K562 (cell line): ENCODE results near the gene PRKCE. TPM values are rescaled to one million over a fixed set of nuclear protein-coding genes. Genes with fewer than 3 reads are reported as not detected.

ENCODE experiments used
- ATAC-seq: fragments of 200-7000 bp; cut with Tn5 transposase; 3 replicates; pipeline ENCODE4 v1.9.1; 2020; ENCODE audit warnings: moderate library complexity
- BruUV-seq: library from RNA; stranded (reverse); fragments of 400-500 nt; replicated peaks from 2 replicates; lab custom pipeline; 2021; lab: Mats Ljungman, UMichigan
- CTCF ChIA-PET: fragments of 300-600 bp; formaldehyde crosslinking; extraction: SDS; loops from one replicate; lab custom pipeline; 2021; ENCODE audit warnings: low intra/inter-chr PET ratio; lab: Yijun Ruan, JAX
- POLR2A ChIA-PET: fragments of 300-600, 350-650 bp; sonication (Branson Sonifier 250); formaldehyde crosslinking; extraction: SDS; loops from one replicate; lab custom pipeline; 2021; ENCODE audit warnings: antibody characterized with exemption, inconsistent platforms; lab: Yijun Ruan, JAX
- DNase-seq, 4 experiments: peaks; one replicate each; pipeline versions ENCODE4 v3.0.0 to v3.0.0-alpha.2; 2011 to 2018; ENCODE audit warnings: low spot score in 3 of 4, mixed read lengths in 3 of 4; ENCODE audit errors: extremely low read depth in 1 of 4
- FAIRE-seq: peaks from 2 replicates; lab custom pipeline; 2011; peaks lifted over from hg19 to GRCh38; lab: Jason Lieb, UNC
- H2AFZ ChIP-seq: 2 replicates; pipeline ENCODE4 v1.6.0; 2011; ENCODE audit warnings: low read depth, low read length, control low read depth, inconsistent platforms
- H3K27ac ChIP-seq: fragments of 200-600 bp; 3 replicates; pipeline ENCODE4 v1.8.0; 2011; ENCODE audit warnings: low read depth, mild to moderate bottlenecking, control low read depth, inconsistent platforms, low read length, moderate library complexity, mixed read lengths; ENCODE audit errors: extremely low read depth
- H3K27me3 ChIP-seq, 2 experiments: fragments of 300-600 bp in 1 of 2; 2 replicates in 1 of 2; 3 replicates in 1 of 2; pipeline versions ENCODE4 v1.6.0 to v1.8.0; 2011; ENCODE audit warnings: inconsistent platforms in 2 of 2, low read length in 2 of 2, mild to moderate bottlenecking in 1 of 2, mixed read lengths in 1 of 2, moderate library complexity in 1 of 2; ENCODE audit not compliant: control insufficient read depth in 2 of 2, insufficient read depth in 2 of 2
- H3K36me3 ChIP-seq: fragments of 300-600 bp; 3 replicates; pipeline ENCODE4 v1.8.0; 2011; ENCODE audit warnings: mild to moderate bottlenecking, low read length, inconsistent platforms; ENCODE audit not compliant: control insufficient read depth, insufficient read depth
- H3K4me1 ChIP-seq, 2 experiments: fragments of 200-600 bp in 1 of 2; replicated peaks in 1 of 2; 2 replicates in 1 of 2; 3 replicates in 1 of 2; pipeline versions ENCODE4 v1.5.1 to v1.8.0; 2011; ENCODE audit warnings: inconsistent platforms in 2 of 2, low read length in 2 of 2, mild to moderate bottlenecking in 1 of 2, mixed read lengths in 1 of 2, moderate library complexity in 1 of 2; ENCODE audit not compliant: control insufficient read depth in 2 of 2, insufficient read depth in 2 of 2
- H3K4me2 ChIP-seq: 2 replicates; pipeline ENCODE4 v1.6.1; 2011; ENCODE audit warnings: low read length, control low read depth, inconsistent platforms, mixed read lengths; ENCODE audit not compliant: insufficient read depth
- H3K4me3 ChIP-seq: fragments of 200-600 bp; sonication (generic), shearing (Covaris generic); 2 replicates; pipeline ENCODE4 v1.5.1; 2016; ENCODE audit warnings: control low read depth, inconsistent platforms
- H3K79me2 ChIP-seq: fragments of 200-600 bp; 3 replicates; pipeline ENCODE4 v1.8.0; 2011; ENCODE audit warnings: low read length, inconsistent platforms; ENCODE audit not compliant: control insufficient read depth, insufficient read depth
- H3K9ac ChIP-seq, 2 experiments: 2 replicates each; pipeline versions ENCODE4 v1.6.0 to v1.6.1; 2011; ENCODE audit warnings: low read depth in 2 of 2, low read length in 2 of 2, control low read depth in 1 of 2, inconsistent platforms in 1 of 2, mild to moderate bottlenecking in 1 of 2, mixed read lengths in 1 of 2; ENCODE audit not compliant: insufficient read depth in 1 of 2
- H3K9me1 ChIP-seq: one replicate; pipeline ENCODE4 v1.6.0; 2011; ENCODE audit warnings: inconsistent platforms, mild to moderate bottlenecking, low read length, moderate library complexity; ENCODE audit not compliant: control insufficient read depth, insufficient read depth
- H3K9me3 ChIP-seq: replicated peaks from 2 replicates; pipeline ENCODE4 v1.5.1; 2011; ENCODE audit warnings: low read depth, low read length, inconsistent platforms; ENCODE audit not compliant: control insufficient read depth, insufficient read depth
- H4K20me1 ChIP-seq: replicated peaks from 2 replicates; pipeline ENCODE4 v1.6.1; 2011; ENCODE audit warnings: low read length, inconsistent platforms, mixed read lengths; ENCODE audit not compliant: control insufficient read depth, insufficient read depth
- ATF6 ChIP-seq: sonication (generic); formaldehyde crosslinking; IDR thresholded peaks from 2 replicates; pipeline ENCODE4 v1.4.0; 2020; ENCODE audit warnings: mild to moderate bottlenecking, missing genetic modification reagents
- ERF ChIP-seq: fragments of 450-650 bp; formaldehyde crosslinking; IDR thresholded peaks from 2 replicates; pipeline ENCODE4 v1.4.0; 2020; ENCODE audit warnings: mild to moderate bottlenecking, mixed read lengths
- MEIS2 ChIP-seq: fragments of 450-650 bp; IDR thresholded peaks from 2 replicates; pipeline ENCODE4 v1.6.1; 2014; ENCODE audit warnings: mild to moderate bottlenecking; ENCODE audit not compliant: partially characterized antibody
- NCOR1 ChIP-seq: fragments of 450-650 bp; IDR thresholded peaks from 2 replicates; pipeline ENCODE4 v1.6.1; 2016; ENCODE audit warnings: mild to moderate bottlenecking, moderate library complexity
- PATZ1 ChIP-seq: fragments of 250-450 bp; sonication (Bioruptor Pico); IDR thresholded peaks from 2 replicates; pipeline ENCODE4 v1.5.0; 2020; ENCODE audit warnings: mild to moderate bottlenecking, borderline replicate concordance
- PBX2 ChIP-seq, 2 experiments: IDR thresholded peaks in 1 of 2; conservative IDR thresholded peaks in 1 of 2; 2 replicates each; pipeline ENCODE4 v1.6.1; 2016; ENCODE audit warnings: low read depth in 2 of 2, mild to moderate bottlenecking in 1 of 2, missing compliant biosample characterization in 1 of 2, missing genetic modification characterization in 1 of 2, moderate library complexity in 1 of 2
- TAF1 ChIP-seq: IDR thresholded peaks from 2 replicates; pipeline ENCODE4 v1.6.1; 2011; ENCODE audit warnings: mild to moderate bottlenecking, low read length, moderate library complexity; ENCODE audit not compliant: insufficient read depth, control insufficient read depth, severe bottlenecking; ENCODE audit errors: extremely low read depth
- WGBS: fragments of 100-300 bp; shearing (Covaris generic); methylation state at CpG from one replicate; pipeline ENCODE4 v1.1.6; 2016; ENCODE audit warnings: low coverage, mixed read lengths; ENCODE audit not compliant: insufficient coverage; ENCODE audit errors: missing lambda C conversion rate; 5-methylcytosine and 5-hydroxymethylcytosine counted together
- in situ Hi-C: fragments of 300-500 bp; cut with MboI; formaldehyde crosslinking; loops from 4 replicates; pipeline ENCODE4 v1.15.0; 2018; ENCODE audit warnings: inconsistent platforms, mixed read lengths
- intact Hi-C: fragments of 100-400 bp; cut with micrococcal nuclease; formaldehyde crosslinking; loops from 2 replicates; pipeline ENCODE4 v1.14.2; 2022
- polyA plus RNA-seq, 8 experiments: library from polyadenylated mRNA; depleted of rRNA in 4 of 8; stranded (reverse) in 5 of 8; unstranded in 3 of 8; fragments of >200 nt; fragmentation: Nextera tagmentation in 2 of 8; fragmentation: Illumina TruSeq in 1 of 8; extraction: Ambion mirVana in 2 of 8; extraction: Trizol in 1 of 8; gene quantifications; 2 replicates each; pipeline versions ENCODE4 v1.2.1 to v1.2.3, GENCODE V29; 2011 to 2014; ENCODE audit warnings: inconsistent platforms in 1 of 8, missing spikeins in 1 of 8
- total RNA-seq, 7 experiments: library from RNA; depleted of rRNA in 6 of 7; stranded (reverse); fragments of >200 nt in 6 of 7; fragmentation: Illumina TruSeq in 2 of 7; extraction: Trizol in 2 of 7; gene quantifications; 2 replicates each; pipeline versions ENCODE4 v1.2.1 to v1.2.3, GENCODE V29; 2011 to 2021; ENCODE audit warnings: low replicate concordance in 1 of 7

The PRKCE gene
- total and polyA plus RNA-seq, 9 of the 15 experiments (the other 6 are each of a cell fraction or from before 2014, with no cell fraction given) = 0.06 to 1.0 (median 0.22) TPM; not detected in 1

GRCh38 chr2:45930396-45930792 lies 278.9 kb downstream of the PRKCE start:
- Histone ChIP-seq H3K9me1 (no peaks in the 10 kb centered on the region), H3K9ac (no peak overlapping the region)
- no peak for ATAC-seq
- CTCF ChIA-PET = no interaction called here
- TF ChIP-seq MEIS2 = peak; percentile 38
- TF ChIP-seq TAF1 = no peak
- no peak for TF ChIP-seq PBX2 (CRISPR knock-in tag; IDR thresholded peaks at IDR 0.05; ENCODE audit: low read depth)
- peak; percentile 55; the same call in 1 of the 2 replicates for TF ChIP-seq PBX2 (tag; conservative IDR thresholded peaks at IDR 0.05; ENCODE audit: low read depth)
- TF ChIP-seq ATF6 (CRISPR knock-in tag) = no peak
- no peak for TF ChIP-seq ERF (CRISPR knock-in tag)
- no peak for TF ChIP-seq PATZ1
- TF ChIP-seq NCOR1 = no peak
- TF ChIP-seq, all 486 proteins: peak for 2
- Histone ChIP-seq H4K20me1 (no peaks in the 10 kb centered on the region), H3K79me2 (no peaks in the 10 kb centered on the region), H3K4me3 (no peak overlapping the region), H2AFZ (no peak overlapping the region), H3K27ac (no peak overlapping the region), H3K4me1 (no peaks in the 10 kb centered on the region), H3K36me3 (no peaks in the 10 kb centered on the region), H3K27me3 (peaks cover 0 to 11% of the 10 kb centered on the region in 2 experiments; a peak in 4 of 5 replicates), H3K9me3 (no peaks in the 10 kb centered on the region), H3K4me2 (no peak overlapping the region)
- in situ Hi-C loops = no loop called here
- intact Hi-C loops = no loop called here
- 0% methylated on average over 1 of the region's 1 CpG for WGBS
- DNase-seq = no peak
- BruUV-seq = no TSS peak
- FAIRE-seq = no peak
- POLR2A ChIA-PET = interaction anchor here (0.6 kb wide), 1 partner anchor 302 kb away, joined by 4 read pairs; no protein-coding TSS in a partner anchor
